GM13976 (cell line): ENCODE measurements around the gene MAP2K4.

Source experiments
- DNase-seq: peaks from one replicate; pipeline ENCODE4 v3.0.0; 2012; ENCODE audit warnings: low spot score
- in situ Hi-C: fragments of 300-500 bp; cut with MboI; formaldehyde crosslinking; loops from one replicate; pipeline ENCODE4 v1.12.0; 2022; ENCODE audit warnings: low sequenced_read_pairs, mixed read lengths, inconsistent platforms; ENCODE audit not compliant: unreplicated experiment
- TF ChIP-seq, protein P1 (sequence below): IDR thresholded peaks from 2 replicates; pipeline ENCODE4 v1.5.1; 2012; ENCODE audit warnings: borderline replicate concordance, mild to moderate bottlenecking; ENCODE audit not compliant: insufficient read depth; ENCODE audit errors: extremely low read depth, missing control alignments, control extremely low read depth

Gene MAP2K4

DNA sequence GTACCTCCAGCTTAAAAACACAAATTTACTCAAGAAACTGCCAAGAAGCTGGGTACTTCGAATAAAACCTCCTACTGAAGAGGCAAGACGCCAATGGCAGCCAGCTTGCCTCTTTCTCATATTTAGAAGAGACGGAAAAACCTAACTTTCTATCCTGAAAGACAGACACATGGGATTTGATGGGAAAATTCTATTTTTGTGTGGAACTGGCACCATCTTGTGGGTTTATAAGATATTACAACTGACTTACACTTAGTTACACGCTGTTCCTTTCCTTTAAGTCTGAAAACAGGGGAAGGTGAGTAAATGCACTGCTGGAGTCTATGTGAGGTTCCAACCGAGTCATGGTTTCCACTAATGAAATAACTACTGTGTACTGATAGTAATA, 33.7 kb upstream of the MAP2K4 start:
- DNase-seq: no peak
- in situ Hi-C loops: loop anchor here (25.0 kb wide), 2 partner anchors 1025 to 1125 kb away; partner anchors contain the start of gene ELAC2

GRCh38 chr17:11990363-11990983, 30.2 kb upstream of the MAP2K4 start:
- in situ Hi-C loops: loop anchor here (25.0 kb wide), 2 partner anchors 1022 to 1128 kb away; partner anchors contain the start of gene ELAC2
- TF ChIP-seq, protein P1, sequence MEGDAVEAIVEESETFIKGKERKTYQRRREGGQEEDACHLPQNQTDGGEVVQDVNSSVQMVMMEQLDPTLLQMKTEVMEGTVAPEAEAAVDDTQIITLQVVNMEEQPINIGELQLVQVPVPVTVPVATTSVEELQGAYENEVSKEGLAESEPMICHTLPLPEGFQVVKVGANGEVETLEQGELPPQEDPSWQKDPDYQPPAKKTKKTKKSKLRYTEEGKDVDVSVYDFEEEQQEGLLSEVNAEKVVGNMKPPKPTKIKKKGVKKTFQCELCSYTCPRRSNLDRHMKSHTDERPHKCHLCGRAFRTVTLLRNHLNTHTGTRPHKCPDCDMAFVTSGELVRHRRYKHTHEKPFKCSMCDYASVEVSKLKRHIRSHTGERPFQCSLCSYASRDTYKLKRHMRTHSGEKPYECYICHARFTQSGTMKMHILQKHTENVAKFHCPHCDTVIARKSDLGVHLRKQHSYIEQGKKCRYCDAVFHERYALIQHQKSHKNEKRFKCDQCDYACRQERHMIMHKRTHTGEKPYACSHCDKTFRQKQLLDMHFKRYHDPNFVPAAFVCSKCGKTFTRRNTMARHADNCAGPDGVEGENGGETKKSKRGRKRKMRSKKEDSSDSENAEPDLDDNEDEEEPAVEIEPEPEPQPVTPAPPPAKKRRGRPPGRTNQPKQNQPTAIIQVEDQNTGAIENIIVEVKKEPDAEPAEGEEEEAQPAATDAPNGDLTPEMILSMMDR: no peak
- no peak for DNase-seq

More for the DNA sequence above, 33.7 kb upstream of the MAP2K4 start:
- TF ChIP-seq, protein P1: no peak

GRCh38 chr17:11991461-11991860, 29.2 kb upstream of the MAP2K4 start:
- no peak for DNase-seq
- TF ChIP-seq, protein P1: no peak
- in situ Hi-C loops: loop anchor here (25.0 kb wide), 2 partner anchors 1021 to 1129 kb away; partner anchors contain the start of gene ELAC2

- in situ Hi-C loops: loop anchor here (25.0 kb wide), 2 partner anchors 1016 to 1134 kb away; partner anchors contain the start of gene ELAC2
- TF ChIP-seq, protein P1: no peak
- peak; percentile 49 for DNase-seq
Measured at GRCh38 chr17:11996722-11997146, 23.9 kb upstream of the MAP2K4 start.

- in situ Hi-C loops: loop anchor here (25.0 kb wide), 2 partner anchors 1015 to 1135 kb away; partner anchors contain the start of gene ELAC2
Measured at GRCh38 chr17:11997147-11997971, 23.3 kb upstream of the MAP2K4 start, which contains the start of gene ZNF18. Gene ZNF18 (minus strand): TSS chr17:11997475. CDS start chr17:11992829, 4,646 bp downstream.

DNA sequence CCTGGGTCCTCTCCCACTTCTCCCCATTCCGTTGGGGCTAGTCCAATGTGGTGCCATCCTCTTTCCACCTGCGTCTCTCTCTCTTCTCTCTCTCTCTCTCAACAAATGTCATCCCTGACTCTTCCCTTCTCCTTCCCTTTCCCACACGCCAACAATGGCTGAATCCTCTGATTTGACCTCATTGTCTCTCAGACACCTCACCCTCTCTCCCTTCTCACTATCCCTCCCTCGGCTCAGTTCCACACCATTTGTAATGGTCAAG, 22.8 kb upstream of the MAP2K4 start:
- DNase-seq: no peak
- TF ChIP-seq, protein P1: no peak
- in situ Hi-C loops: loop anchor here (25.0 kb wide), 2 partner anchors 1014 to 1136 kb away; partner anchors contain the start of gene ELAC2

More at GRCh38 chr17:11997147-11997971, 23.3 kb upstream of the MAP2K4 start, which contains the start of gene ZNF18:
- DNase-seq: peak; percentile 98
- TF ChIP-seq, protein P1: no peak
